Measurements from ENCODE around the gene KLC3.

KLC3 gene

DNA sequence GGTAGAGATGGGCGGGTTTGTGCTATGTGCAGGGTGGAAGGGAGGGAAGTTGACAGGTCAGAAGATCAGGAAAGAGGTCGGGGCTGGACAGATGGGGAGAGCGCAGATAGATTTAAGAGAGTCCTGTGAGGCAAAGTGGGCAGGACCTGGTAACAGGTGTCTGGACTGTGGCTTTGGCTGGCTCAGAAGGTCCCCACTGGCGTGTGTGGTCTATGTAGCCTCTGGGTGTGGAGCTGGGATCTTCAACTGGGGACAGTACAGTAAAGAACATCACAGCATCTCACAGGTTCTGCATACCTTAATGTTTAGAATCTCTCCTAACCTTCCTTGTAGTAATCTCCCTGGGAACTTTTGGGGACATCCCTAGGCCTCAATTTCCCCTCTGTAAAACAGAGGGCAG lies 35.5 kb upstream of the KLC3 start:
- no peaks in the 10 kb centered on the region for H3K79me2 ChIP-seq (ENCODE audit: insufficient read depth, low read length)

DNA sequence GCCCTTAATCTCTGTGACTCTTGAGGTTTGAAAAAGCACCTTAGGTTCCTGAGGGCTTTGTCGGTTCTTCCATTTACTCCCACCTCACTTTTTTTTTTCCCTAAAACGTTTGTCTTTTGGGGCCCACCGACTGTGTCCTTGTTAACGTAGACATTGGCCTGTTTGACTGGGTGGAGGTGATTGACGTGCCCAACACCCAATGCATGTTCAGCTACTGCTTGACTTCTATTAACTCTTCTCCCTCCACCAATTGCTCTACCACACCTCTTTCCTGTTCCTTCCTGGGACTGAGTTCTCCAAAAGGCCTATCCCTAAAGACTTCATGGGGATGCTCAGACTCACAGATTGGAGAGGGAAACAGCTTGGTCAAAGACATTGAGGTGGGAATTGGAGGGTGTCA lies 35.1 kb upstream of the KLC3 start:
- H2AFZ ChIP-seq (ENCODE audit: low read length), result no peak overlapping the region
- H3K9me2 ChIP-seq (ENCODE audit: low read depth, low read length), result no peaks in the 10 kb centered on the region
- H4K20me1 ChIP-seq (ENCODE audit: insufficient read depth, low read length), result no peaks in the 10 kb centered on the region
- H3K4me1 ChIP-seq (ENCODE audit: insufficient read depth, low read length, severe bottlenecking), result no peaks in the 10 kb centered on the region
- H3K79me2 ChIP-seq (ENCODE audit: insufficient read depth, low read length), result no peaks in the 10 kb centered on the region
- H3K4me2 ChIP-seq (ENCODE audit: low read length), result no peak overlapping the region
- no peak overlapping the region for H3K9ac ChIP-seq (ENCODE audit: low read length)
- no peaks in the 10 kb centered on the region for H3K9me3 ChIP-seq (ENCODE audit: low read length)
- H3K27ac ChIP-seq (ENCODE audit: low read depth, low read length, poor library complexity, severe bottlenecking), result no peak overlapping the region
- peaks cover 2% of the 10 kb centered on the region; the same call in 1 of the 2 replicates for H3K36me3 ChIP-seq (ENCODE audit: insufficient read depth, low read length)
- TF ChIP-seq, protein P1, sequence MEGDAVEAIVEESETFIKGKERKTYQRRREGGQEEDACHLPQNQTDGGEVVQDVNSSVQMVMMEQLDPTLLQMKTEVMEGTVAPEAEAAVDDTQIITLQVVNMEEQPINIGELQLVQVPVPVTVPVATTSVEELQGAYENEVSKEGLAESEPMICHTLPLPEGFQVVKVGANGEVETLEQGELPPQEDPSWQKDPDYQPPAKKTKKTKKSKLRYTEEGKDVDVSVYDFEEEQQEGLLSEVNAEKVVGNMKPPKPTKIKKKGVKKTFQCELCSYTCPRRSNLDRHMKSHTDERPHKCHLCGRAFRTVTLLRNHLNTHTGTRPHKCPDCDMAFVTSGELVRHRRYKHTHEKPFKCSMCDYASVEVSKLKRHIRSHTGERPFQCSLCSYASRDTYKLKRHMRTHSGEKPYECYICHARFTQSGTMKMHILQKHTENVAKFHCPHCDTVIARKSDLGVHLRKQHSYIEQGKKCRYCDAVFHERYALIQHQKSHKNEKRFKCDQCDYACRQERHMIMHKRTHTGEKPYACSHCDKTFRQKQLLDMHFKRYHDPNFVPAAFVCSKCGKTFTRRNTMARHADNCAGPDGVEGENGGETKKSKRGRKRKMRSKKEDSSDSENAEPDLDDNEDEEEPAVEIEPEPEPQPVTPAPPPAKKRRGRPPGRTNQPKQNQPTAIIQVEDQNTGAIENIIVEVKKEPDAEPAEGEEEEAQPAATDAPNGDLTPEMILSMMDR (IDR thresholded peaks at IDR 0.05; ENCODE audit: low read length), result no peak
- TF ChIP-seq EZH2 (IDR thresholded peaks at IDR 0.05; ENCODE audit: borderline replicate concordance, low read length), result no peak
- H3F3A ChIP-seq (ENCODE audit: insufficient read depth, low read length), result no peaks in the 10 kb centered on the region
- no peaks in the 10 kb centered on the region for H3K27me3 ChIP-seq (ENCODE audit: insufficient read depth, low read length)
- H3K4me3 ChIP-seq (ENCODE audit: low read depth, low read length, poor library complexity, severe bottlenecking), result no peak overlapping the region

More for the DNA sequence above, 35.5 kb upstream of the KLC3 start:
- Histone ChIP-seq H3K36me3 (ENCODE audit: insufficient read depth, low read length) (peaks cover 4% of the 10 kb centered on the region; the same call in 1 of the 2 replicates), H3F3A (ENCODE audit: insufficient read depth, low read length) (no peaks in the 10 kb centered on the region), H3K27me3 (ENCODE audit: insufficient read depth, low read length) (no peaks in the 10 kb centered on the region), H3K4me1 (ENCODE audit: insufficient read depth, low read length, severe bottlenecking) (no peaks in the 10 kb centered on the region), H3K9me2 (ENCODE audit: low read depth, low read length) (no peaks in the 10 kb centered on the region), H3K4me3 (ENCODE audit: low read depth, low read length, poor library complexity, severe bottlenecking) (no peak overlapping the region), H2AFZ (ENCODE audit: low read length) (no peak overlapping the region), H3K27ac (ENCODE audit: low read depth, low read length, poor library complexity, severe bottlenecking) (no peak overlapping the region), H3K9me3 (ENCODE audit: low read length) (no peaks in the 10 kb centered on the region), H4K20me1 (ENCODE audit: insufficient read depth, low read length) (no peaks in the 10 kb centered on the region), H3K4me2 (ENCODE audit: low read length) (no peak overlapping the region), H3K9ac (ENCODE audit: low read length) (no peak overlapping the region)
- TF ChIP-seq, protein P1 (IDR thresholded peaks at IDR 0.05; ENCODE audit: low read length), result no peak

DNA sequence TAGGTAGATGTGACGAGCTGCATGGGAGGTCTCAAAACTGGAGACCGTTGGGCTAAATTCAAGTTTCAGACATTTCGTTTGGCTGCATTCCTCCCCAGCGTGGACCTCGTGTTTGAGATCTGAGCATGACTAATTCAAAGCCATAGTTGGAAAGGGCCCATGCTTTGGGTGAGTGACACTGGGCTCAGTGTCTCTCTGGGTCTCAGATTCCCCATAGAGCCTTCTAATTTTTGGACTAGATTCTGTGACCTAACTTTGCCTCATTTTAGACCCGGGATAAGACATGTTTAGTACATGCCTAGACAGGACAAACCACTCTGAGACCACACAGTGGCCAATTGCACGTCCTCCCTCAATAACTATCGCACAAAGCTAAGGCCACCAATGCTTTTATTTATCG lies 34.5 kb upstream of the KLC3 start:
- Histone ChIP-seq H3K9me3 (ENCODE audit: low read length) (no peaks in the 10 kb centered on the region), H3K79me2 (ENCODE audit: insufficient read depth, low read length) (no peaks in the 10 kb centered on the region), H3K9me2 (ENCODE audit: low read depth, low read length) (no peaks in the 10 kb centered on the region), H4K20me1 (ENCODE audit: insufficient read depth, low read length) (no peaks in the 10 kb centered on the region), H3K27ac (ENCODE audit: low read depth, low read length, poor library complexity, severe bottlenecking) (no peak overlapping the region), H3F3A (ENCODE audit: insufficient read depth, low read length) (no peaks in the 10 kb centered on the region), H2AFZ (ENCODE audit: low read length) (no peak overlapping the region), H3K4me2 (ENCODE audit: low read length) (no peak overlapping the region), H3K9ac (ENCODE audit: low read length) (no peak overlapping the region), H3K36me3 (ENCODE audit: insufficient read depth, low read length) (no peaks in the 10 kb centered on the region), H3K4me1 (ENCODE audit: insufficient read depth, low read length, severe bottlenecking) (no peaks in the 10 kb centered on the region), H3K27me3 (ENCODE audit: insufficient read depth, low read length) (no peaks in the 10 kb centered on the region), H3K4me3 (ENCODE audit: low read depth, low read length, poor library complexity, severe bottlenecking) (no peak overlapping the region)
- TF ChIP-seq, protein P1 (IDR thresholded peaks at IDR 0.05; ENCODE audit: low read length), result no peak
- TF ChIP-seq EZH2 (IDR thresholded peaks at IDR 0.05; ENCODE audit: borderline replicate concordance, low read length), result no peak

Measured in OCI-LY1 (cell line).